C1 segment of cervical spinal cord (tissue), 14 donors: ENCODE data around the gene GLCE.

Source experiments
- DNase-seq, 14 donors: peaks; one replicate each; lab custom pipeline; 2025; lab: John Stamatoyannopoulos, UW

The GLCE gene

GRCh38 chr15:69318033-69318432, 157.6 kb downstream of the GLCE start:
- DNase-seq: no peak

GRCh38 chr15:69319384-69320375, 159.2 kb downstream of the GLCE start:
- DNase-seq: no peak

GRCh38 chr15:69320977-69321554, 160.6 kb downstream of the GLCE start:
- DNase-seq: no peak
